GF-D8 (cell line): ENCODE data around the gene SERPINB7.

Experiments used
- DNase-seq: peaks from one replicate; lab custom pipeline; 2025; lab: John Stamatoyannopoulos, UW

The SERPINB7 gene

DNA sequence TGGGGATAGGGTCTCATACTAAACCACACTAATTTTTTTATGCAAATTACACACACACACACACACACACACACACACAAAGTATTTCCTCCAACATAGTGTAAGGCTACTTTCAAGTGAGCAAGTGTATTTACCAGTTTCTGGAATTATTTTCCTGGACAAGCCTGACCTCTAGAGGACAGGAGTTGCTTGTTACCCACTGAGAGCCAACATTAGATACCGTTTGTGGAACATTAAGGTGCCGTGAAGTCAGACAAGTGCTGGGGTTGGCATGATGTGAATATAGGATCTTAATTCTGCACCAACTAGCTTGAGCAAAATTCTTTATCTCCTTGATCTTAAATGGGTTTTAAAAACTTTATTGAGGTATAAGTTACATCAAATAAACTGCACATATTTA lies 72.9 kb downstream of the SERPINB7 start:
- DNase-seq, result no peak

DNA sequence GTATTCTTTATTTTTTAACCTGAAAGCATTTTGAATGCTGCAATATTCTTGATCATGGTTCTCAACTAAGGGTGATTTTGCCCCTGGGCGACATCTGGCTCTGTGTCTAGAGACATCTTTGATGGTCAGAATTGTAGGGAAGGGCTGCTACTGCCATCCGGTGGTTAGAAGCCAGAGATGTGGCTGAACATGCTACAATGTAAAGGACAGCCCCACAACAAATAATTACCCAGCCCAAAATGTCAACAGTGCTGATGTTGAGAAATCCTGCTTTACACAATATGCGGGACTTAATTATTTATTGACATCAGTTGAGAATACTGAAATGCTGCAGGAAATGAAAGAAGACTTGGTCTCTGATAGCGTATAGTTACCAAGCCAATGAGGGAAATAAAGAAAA lies 74.8 kb downstream of the SERPINB7 start:
- DNase-seq, result no peak

DNA sequence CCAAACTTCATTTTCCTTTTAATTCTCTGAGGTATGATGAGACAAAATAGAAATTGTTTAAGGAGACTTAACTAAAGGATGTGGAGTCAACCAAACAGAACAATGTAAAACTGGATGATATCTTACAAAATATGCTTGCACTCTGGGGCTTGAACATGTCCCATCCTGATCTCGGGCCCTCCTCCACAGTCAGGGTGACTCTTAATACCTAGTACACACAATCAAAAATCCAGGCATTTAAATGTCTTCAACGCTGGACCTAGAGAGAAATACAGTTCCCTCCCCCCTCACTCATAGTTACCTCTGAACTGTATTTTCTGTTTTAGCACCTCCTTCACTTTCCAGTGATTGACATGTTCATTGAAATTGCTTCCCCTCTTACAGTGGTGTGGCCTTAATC lies 75.4 kb downstream of the SERPINB7 start:
- DNase-seq, result no peak
